DMS79 (cell line): ENCODE results near the gene ANKRD9.
"Not testable (repeated sequence)": the region's sequence is repeated elsewhere in the genome, so short reads cannot be mapped to it uniquely, and the experiment has no call there.

ENCODE experiments used
- DNase-seq: peaks from one replicate; lab custom pipeline; 2025; lab: John Stamatoyannopoulos, UW

The ANKRD9 gene

GRCh38 chr14:102538602-102539543, 29.3 kb upstream of the ANKRD9 start:
- DNase-seq = no peak

DNA sequence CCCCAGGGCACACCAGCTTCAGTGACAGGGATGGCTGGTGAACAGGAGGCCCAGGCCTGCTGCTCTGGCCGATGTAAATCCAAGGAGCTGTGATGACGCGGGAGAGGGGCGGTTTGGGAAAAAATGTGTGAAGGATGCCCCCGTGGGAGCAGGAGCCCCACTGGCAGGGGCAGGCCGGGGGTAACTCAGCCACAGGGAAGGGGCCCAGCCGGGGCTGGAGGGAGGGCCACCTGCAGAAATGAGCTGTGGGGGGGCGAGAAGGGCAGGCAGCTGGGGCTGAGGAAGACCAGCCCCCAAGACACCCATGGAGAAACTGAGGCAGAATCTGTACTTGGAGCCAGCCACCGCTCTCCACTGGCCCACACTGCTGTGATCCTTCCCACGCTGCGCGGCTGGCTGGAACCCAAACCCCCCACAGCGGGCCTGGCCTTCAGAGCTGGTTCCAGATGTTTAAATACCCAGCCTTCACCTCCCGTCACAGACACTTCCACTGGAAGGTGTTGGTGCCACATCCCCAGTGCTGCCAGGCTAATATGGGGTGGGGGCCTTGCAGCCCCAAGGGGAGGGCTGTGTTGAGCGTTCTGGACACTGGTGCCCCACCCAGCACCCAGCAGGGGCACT, 28.5 kb upstream of the ANKRD9 start:
- no peak for DNase-seq

- DNase-seq = no peak
Observed at GRCh38 chr14:102532204-102532658, 22.7 kb upstream of the ANKRD9 start.

DNA sequence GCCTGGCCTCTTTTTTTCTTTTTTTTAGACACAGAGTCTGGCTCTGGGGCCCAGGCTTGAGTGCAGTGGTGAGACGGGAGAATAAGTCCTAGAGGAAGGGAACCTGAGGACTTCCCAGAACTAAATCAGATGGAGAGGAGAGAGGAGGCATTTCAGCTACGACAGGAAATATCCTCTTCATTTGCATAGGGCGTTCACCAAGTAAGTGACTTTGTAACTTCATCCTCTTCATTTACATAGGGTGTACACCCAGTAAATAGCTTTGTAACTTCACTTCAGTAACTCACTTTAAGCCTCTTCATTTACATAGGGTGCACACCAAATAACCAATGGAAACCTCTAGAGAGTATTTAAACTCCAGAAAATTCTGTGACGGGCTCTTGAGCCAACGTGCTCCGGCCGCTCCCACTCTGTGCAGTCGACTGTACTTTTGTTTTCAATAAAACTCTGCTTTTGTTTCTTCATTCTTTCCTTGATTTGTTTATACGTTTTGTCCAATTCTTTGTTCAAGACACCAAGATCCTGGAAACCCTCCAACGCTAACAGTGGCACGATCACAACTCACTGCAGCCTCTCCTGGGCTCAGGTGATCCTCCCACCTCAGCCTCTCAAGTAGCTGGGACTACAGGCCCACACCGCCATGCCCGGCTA, 21.4 kb upstream of the ANKRD9 start:
- DNase-seq = no peak

DNA sequence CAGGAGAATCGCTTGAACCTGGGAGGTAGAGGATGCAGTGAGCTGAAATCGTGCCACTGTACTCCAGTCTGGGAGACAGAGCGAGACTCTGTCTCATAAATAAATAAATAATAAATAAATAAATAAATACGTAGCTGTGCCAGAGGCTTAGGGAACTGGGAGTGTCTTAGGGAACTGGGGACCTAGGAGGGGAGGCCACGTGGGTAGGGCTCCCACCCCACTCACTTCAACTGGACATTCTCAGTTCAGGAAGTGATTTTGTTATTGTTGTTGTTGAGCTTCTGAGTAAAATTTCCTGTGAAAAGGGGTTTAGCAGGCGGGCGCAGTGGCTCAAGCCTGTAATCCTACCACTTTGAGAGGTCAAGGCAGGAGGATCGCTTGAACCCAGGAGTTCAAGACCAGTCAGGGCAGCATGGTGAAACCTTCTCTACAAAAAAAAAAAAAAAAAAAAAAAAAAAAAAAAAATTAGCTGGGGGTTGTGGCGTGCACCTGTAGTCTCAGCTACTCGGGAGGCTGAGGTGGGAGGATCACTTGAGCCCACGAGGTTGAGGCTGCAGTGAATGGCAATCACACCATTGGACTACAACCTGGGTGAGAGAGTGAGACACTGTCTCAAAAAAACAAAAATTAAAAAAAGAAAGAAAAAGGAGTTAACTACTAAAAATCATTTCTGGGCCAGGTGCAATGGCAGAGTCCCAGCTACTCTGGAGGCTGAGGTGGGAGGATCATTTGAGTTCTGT, 19.0 kb upstream of the ANKRD9 start:
- DNase-seq = no peak

GRCh38 chr14:102525929-102526497, 16.4 kb upstream of the ANKRD9 start:
- no peak for DNase-seq

- DNase-seq = peak; percentile 43
Observed at GRCh38 chr14:102525219-102525928, 15.8 kb upstream of the ANKRD9 start.

- DNase-seq = peak; percentile 100
Observed at GRCh38 chr14:102524451-102525218, 15.1 kb upstream of the ANKRD9 start.

DNA sequence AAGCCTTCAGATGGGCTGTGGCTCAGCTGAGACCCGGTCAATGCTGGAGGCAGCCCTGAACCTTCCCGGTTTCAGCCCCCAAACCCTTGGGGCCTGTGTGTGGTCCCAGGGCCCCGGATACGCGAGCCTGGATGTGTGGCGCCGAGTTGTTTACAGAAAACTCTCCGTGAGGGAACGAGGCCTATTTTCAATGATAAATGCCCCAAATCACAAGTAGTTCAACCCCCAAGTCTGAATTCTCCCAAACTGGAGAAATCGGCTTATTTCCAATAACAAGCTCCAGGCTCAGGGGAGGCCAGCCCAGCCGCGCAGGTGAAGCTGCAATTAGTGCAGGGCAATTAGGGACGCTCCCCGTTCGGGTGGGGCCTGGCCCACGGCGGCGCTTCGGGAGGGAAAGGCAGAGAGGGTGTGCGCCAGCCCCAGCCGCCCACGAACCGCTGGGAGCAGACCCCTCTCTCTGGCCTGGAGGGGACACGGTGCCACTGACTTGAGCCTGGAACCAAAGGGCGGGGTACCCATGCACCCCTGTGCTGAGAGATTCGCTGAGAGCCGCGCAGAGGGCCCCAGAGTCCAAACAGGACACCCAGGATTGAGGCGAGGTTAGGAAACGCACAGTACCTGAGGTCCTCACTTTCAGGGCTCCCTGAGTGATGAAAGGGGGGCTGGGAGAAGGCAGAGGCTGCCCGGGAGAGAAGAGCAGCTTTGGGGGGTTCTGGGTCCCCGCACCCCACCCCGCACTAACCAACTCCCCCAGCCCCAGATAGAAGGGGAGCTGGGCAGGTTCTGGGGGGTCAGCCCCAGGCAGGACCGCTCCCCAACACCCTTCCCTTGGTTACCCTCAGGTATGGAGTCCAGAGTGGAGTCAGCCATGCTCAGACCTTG, 14.2 kb upstream of the ANKRD9 start:
- no peak for DNase-seq

DNA sequence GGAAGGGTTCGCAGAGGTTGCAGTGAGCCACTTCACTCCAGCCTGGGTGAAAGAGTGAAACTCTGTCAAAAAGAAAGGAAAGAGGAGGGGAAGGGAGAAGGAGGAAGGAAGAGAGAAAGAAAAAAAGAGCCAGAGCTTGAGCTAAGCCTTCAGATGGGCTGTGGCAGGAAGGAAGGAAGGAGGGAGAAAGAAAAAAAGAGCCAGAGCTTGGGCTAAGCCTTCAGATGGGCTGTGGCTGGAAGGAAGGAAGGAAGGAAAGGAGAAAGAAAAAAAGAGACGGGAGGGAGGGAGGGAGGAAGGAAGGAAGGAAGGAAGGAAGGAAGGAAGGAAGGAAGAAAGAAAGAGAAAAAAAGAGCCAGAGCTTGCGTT, 13.6 kb upstream of the ANKRD9 start:
- no peak for DNase-seq

GRCh38 chr14:102519709-102520108, 10.1 kb upstream of the ANKRD9 start:
- not testable (repeated sequence) for DNase-seq

DNA sequence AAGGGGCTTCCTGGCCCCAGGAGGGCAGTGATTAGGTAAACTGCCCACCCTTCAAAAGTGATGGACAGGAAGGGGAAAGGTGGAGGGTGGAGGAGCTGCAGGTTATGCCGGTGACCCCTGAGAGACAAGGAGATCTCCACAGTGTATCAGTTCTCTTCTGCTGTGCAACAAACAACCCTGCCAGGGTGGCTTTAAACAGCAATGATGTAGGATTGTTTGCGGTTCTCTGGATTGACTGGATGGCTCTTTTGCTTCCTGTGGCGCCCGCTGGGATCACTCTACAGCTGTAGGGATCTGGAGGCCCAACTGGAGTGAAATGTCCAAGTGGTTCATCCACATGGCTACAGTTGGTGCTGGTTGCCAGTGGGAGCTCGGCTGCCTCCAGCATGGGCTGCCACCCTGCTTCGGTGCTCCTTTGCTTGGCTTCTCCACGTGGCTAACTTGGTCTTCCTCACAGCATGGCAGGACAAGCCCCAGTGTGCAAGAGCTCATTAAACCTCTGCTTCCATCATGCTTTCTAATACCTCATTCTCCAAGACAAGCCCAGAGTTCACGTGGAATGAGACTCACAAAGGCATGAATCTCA, 8.6 kb upstream of the ANKRD9 start:
- no peak for DNase-seq

DNA sequence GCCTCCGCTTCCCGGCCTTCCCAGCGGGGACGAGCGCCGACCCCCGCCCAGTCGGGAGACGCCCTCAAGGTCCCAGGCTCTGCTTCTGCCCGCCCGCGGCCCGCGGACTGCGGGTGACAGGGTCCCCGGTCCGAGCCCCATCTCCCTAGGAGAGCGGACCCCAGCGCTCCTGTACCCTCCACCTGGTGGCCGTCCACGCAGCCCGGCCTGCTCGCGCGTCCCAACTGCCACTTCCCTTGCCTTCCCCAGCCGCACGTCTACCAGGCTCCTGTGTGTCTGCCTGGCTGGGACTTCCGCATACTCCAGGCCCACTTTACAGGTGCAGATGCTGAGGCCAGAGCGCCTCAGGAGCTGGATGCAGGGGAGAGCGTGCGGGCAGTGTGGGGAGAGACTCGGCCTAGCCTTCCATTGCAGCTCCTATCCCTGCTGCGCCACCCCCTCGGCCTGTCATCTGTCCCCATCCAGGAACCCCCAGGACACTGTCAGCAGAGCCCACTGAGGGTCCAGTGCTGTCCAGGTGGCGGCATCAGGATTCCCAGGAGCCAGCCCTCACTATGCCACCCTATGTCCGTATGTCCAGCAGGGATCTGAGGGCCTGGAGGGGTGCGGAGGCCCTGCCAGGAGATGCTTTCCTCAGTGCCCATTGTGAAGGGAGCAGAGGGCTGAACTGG, 8.0 kb upstream of the ANKRD9 start:
- no peak for DNase-seq

GRCh38 chr14:102516531-102517391, 7.2 kb upstream of the ANKRD9 start:
- no peak for DNase-seq

- DNase-seq = no peak
Observed at GRCh38 chr14:102514987-102515733, 5.6 kb upstream of the ANKRD9 start.

DNA sequence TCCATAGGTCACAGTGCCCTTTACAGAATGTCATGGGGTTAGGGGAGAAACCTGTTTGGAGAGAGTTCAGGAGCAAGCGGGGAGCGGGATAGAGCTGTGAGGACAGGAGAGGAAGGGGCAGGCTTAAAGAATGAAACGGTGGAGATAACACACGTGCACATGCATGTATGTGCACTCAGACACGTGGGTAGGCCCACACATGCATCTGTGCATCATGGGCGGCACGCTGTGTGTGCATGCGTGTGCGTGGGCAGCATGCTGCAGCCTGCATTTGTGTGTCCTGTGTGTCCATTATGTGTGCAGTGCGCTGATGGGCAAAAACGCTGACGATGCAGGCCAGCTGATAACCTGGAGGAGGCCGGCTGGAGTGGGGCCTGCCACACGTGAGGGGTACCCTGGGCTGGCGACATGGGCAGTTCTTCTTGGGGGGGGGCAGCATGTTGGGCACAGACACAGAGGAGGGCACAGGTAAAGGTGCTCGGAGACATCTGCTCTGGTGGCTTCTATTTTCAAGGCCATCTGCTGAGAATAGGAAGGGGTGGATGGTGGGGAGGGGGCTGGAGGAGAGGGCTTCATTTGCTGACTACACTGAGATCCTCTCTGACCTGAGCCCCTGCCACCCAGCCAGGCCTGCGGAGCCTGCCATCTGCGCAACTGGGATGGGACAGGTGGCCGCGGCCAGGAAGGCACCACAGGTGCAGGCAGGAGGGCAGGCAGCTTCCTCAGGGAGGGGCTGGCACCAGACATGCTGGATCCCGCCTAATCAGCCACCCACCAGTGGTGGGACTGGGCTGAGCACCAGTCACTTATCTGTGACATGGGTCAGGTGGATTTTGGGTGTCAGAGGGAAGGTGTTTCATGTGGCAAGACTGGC, 4.6 kb upstream of the ANKRD9 start:
- no peak for DNase-seq
